Subcutaneous abdominal adipose tissue (tissue), 5 donors: ENCODE results near the gene DYRK2.

Source experiments
- H3K27ac ChIP-seq: one replicate; pipeline ENCODE4 v1.7.0; 2013; ENCODE audit warnings: low read depth, mild to moderate bottlenecking, inconsistent platforms, low read length, moderate library complexity
- H3K27me3 ChIP-seq, 5 donors: one replicate each; pipeline ENCODE4 v1.7.0; 2013; ENCODE audit warnings: low read length in 5 of 5, inconsistent platforms in 1 of 5; ENCODE audit not compliant: control insufficient read depth in 5 of 5, insufficient read depth in 4 of 5
- H3K36me3 ChIP-seq, 5 donors: one replicate each; pipeline ENCODE4 v1.7.0; 2013; ENCODE audit warnings: low read length in 5 of 5; ENCODE audit not compliant: control insufficient read depth in 5 of 5, insufficient read depth in 5 of 5
- H3K4me1 ChIP-seq, 5 donors: one replicate each; pipeline ENCODE4 v1.7.0; 2013; ENCODE audit warnings: low read length in 5 of 5, mild to moderate bottlenecking in 3 of 5, moderate library complexity in 1 of 5; ENCODE audit not compliant: control insufficient read depth in 5 of 5, insufficient read depth in 5 of 5
- H3K4me3 ChIP-seq, 5 donors: one replicate each; pipeline ENCODE4 v1.7.0; 2013; ENCODE audit warnings: low read length in 5 of 5, low read depth in 1 of 5
- H3K9ac ChIP-seq, 5 donors: one replicate each; pipeline ENCODE4 v1.7.0; 2013; ENCODE audit warnings: low read length in 5 of 5, mild to moderate bottlenecking in 4 of 5, moderate library complexity in 3 of 5
- H3K9me3 ChIP-seq, 5 donors: one replicate each; pipeline ENCODE4 v1.7.0; 2013; ENCODE audit warnings: low read length in 5 of 5; ENCODE audit not compliant: control insufficient read depth in 5 of 5
- donor health status: healthy.
- donor health status: healthy.
- donor health status: healthy.
- donor health status: healthy.
- donor health status: healthy.

DYRK2 gene

GRCh38 chr12:67624355-67624754, 24.2 kb upstream of the DYRK2 start:
- no peaks in the 10 kb centered on the region for H3K27me3 ChIP-seq
- H3K4me3 ChIP-seq: no peak overlapping the region
- peaks cover 0 to 3% (median 0%) of the 10 kb centered on the region in 5 donors for H3K9me3 ChIP-seq
- no peaks in the 10 kb centered on the region for H3K4me1 ChIP-seq
- no peak overlapping the region for H3K9ac ChIP-seq
- H3K27ac ChIP-seq: no peak overlapping the region
- no peaks in the 10 kb centered on the region for H3K36me3 ChIP-seq

- Histone ChIP-seq H3K27ac (no peak overlapping the region), H3K27me3 (no peaks in the 10 kb centered on the region), H3K9me3 (peaks cover 0 to 3% (median 0%) of the 10 kb centered on the region in 5 donors), H3K4me3 (no peak overlapping the region), H3K4me1 (no peaks in the 10 kb centered on the region), H3K9ac (no peak overlapping the region), H3K36me3 (no peaks in the 10 kb centered on the region)
Observed at GRCh38 chr12:67625004-67625403, 23.5 kb upstream of the DYRK2 start.

DNA sequence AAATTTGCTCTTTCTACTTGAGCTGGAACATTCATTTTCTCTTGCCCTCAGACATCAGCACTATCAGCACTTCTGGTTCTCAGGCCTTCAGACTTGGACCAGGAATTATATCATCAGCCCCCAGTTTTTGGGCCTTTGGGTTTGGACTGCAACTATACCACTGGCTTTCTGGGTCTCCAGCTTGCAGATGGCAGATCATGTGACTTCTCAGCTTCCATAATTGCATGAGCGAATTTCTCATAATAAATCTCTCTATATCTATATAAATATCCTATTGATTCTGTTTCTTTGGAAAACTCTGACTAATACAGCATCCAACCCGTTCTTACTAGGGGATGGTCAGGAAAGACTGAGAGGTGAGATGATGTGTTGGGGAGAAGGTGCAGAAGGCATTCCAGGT, 22.4 kb upstream of the DYRK2 start:
- no peak overlapping the region for H3K4me3 ChIP-seq
- H3K27me3 ChIP-seq: no peaks in the 10 kb centered on the region
- peaks cover 0 to 3% (median 0%) of the 10 kb centered on the region in 5 donors for H3K9me3 ChIP-seq
- no peak overlapping the region for H3K9ac ChIP-seq
- H3K36me3 ChIP-seq: no peaks in the 10 kb centered on the region
- peaks cover 0 to 9% (median 5%) of the 10 kb centered on the region in 5 donors for H3K4me1 ChIP-seq
- no peak overlapping the region for H3K27ac ChIP-seq

- Histone ChIP-seq H3K36me3 (no peaks in the 10 kb centered on the region), H3K9me3 (no peaks in the 10 kb centered on the region), H3K4me3 (no peak overlapping the region), H3K9ac (no peak overlapping the region), H3K27me3 (no peaks in the 10 kb centered on the region), H3K27ac (no peak overlapping the region), H3K4me1 (peaks cover 0 to 12% (median 5%) of the 10 kb centered on the region in 5 donors)
Observed at GRCh38 chr12:67630373-67631088, 18.0 kb upstream of the DYRK2 start.

DNA sequence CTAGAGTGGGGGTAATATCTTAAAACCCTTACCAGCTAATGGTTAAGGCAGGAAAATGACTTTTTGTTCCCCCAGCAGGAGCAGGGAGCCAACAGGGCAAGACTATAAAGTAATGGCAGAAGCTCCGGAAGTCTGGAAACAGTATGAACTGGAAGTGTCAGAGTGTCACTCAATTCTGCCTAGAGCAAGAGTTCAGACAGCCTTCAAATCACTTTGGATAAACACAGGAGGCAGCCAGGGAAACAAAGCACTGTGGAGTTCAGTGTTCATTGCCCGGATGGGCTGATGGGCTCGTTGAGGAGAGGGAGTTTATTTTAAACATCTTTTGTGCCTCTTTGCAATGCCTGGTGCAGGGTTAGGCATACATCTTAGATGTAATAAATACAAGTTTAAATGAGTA, 16.5 kb upstream of the DYRK2 start:
- no peaks in the 10 kb centered on the region for H3K9me3 ChIP-seq
- no peaks in the 10 kb centered on the region for H3K27me3 ChIP-seq
- no peak overlapping the region for H3K4me3 ChIP-seq
- peaks cover 0 to 12% (median 5%) of the 10 kb centered on the region in 5 donors for H3K4me1 ChIP-seq
- no peaks in the 10 kb centered on the region for H3K36me3 ChIP-seq
- no peak overlapping the region for H3K9ac ChIP-seq
- H3K27ac ChIP-seq: no peak overlapping the region

- Histone ChIP-seq H3K4me1 (peaks cover 0 to 12% (median 5%) of the 10 kb centered on the region in 5 donors), H3K27ac (no peak overlapping the region), H3K27me3 (no peaks in the 10 kb centered on the region), H3K9ac (no peak overlapping the region), H3K4me3 (no peak overlapping the region), H3K9me3 (no peaks in the 10 kb centered on the region), H3K36me3 (no peaks in the 10 kb centered on the region)
Observed at GRCh38 chr12:67633024-67633610, 15.4 kb upstream of the DYRK2 start.

GRCh38 chr12:67633708-67634107, 14.8 kb upstream of the DYRK2 start:
- Histone ChIP-seq H3K9ac (no peak overlapping the region), H3K36me3 (no peaks in the 10 kb centered on the region), H3K27me3 (no peaks in the 10 kb centered on the region), H3K4me3 (no peak overlapping the region), H3K27ac (no peak overlapping the region), H3K4me1 (peaks cover 0 to 12% (median 5%) of the 10 kb centered on the region in 5 donors), H3K9me3 (no peaks in the 10 kb centered on the region)

GRCh38 chr12:67634303-67634761, 14.2 kb upstream of the DYRK2 start:
- no peaks in the 10 kb centered on the region for H3K9me3 ChIP-seq
- no peaks in the 10 kb centered on the region for H3K27me3 ChIP-seq
- H3K27ac ChIP-seq: no peak overlapping the region
- H3K4me3 ChIP-seq: no peak overlapping the region
- H3K36me3 ChIP-seq: no peaks in the 10 kb centered on the region
- peaks cover 0 to 12% (median 5%) of the 10 kb centered on the region in 5 donors for H3K4me1 ChIP-seq
- H3K9ac ChIP-seq: no peak overlapping the region

- Histone ChIP-seq H3K4me3 (no peak overlapping the region), H3K9ac (no peak overlapping the region), H3K9me3 (no peaks in the 10 kb centered on the region), H3K4me1 (peaks cover 0 to 3% (median 0%) of the 10 kb centered on the region in 5 donors), H3K36me3 (no peaks in the 10 kb centered on the region), H3K27ac (no peak overlapping the region), H3K27me3 (no peaks in the 10 kb centered on the region)
Observed at GRCh38 chr12:67637718-67638117, 10.8 kb upstream of the DYRK2 start.

GRCh38 chr12:67638694-67639093, 9.9 kb upstream of the DYRK2 start:
- Histone ChIP-seq H3K27me3 (no peaks in the 10 kb centered on the region), H3K36me3 (no peaks in the 10 kb centered on the region), H3K4me3 (no peak overlapping the region), H3K9me3 (no peaks in the 10 kb centered on the region), H3K9ac (no peak overlapping the region), H3K27ac (no peak overlapping the region), H3K4me1 (peaks cover 0 to 3% (median 0%) of the 10 kb centered on the region in 5 donors)
